ENCODE measurements around the gene ETFDH.

The ETFDH gene

GRCh38 chr4:158756588-158756987 is 84.5 kb downstream of the ETFDH start:
- DNase-seq: no peak

- DNase-seq: no peak
These were observed 86.0 kb downstream of the ETFDH start for GRCh38 chr4:158758142-158758541.

- no peak for DNase-seq
These were observed 86.6 kb downstream of the ETFDH start for GRCh38 chr4:158758703-158759102.
